22Rv1 (cell line): ENCODE data around the gene TEX44.

Experiments used
- H3K27ac ChIP-seq: fragments of 450-650 bp; 2 replicates; pipeline ENCODE4 v1.5.1; 2017
- CTCF ChIP-seq: fragments of 450-650 bp; IDR thresholded peaks from 2 replicates; pipeline ENCODE4 v1.5.1; 2017; ENCODE audit warnings: mild to moderate bottlenecking
- ZFX ChIP-seq: fragments of 450-650 bp; IDR thresholded peaks from 2 replicates; pipeline ENCODE4 v1.6.1; 2017; ENCODE audit warnings: antibody characterized with exemption, borderline replicate concordance

The TEX44 gene

GRCh38 chr2:231627384-231628120 lies 34.9 kb downstream of the TEX44 start:
- no peak overlapping the region for H3K27ac ChIP-seq
- TF ChIP-seq ZFX, result no peak

GRCh38 chr2:231632559-231633142 lies 40.0 kb downstream of the TEX44 start:
- TF ChIP-seq CTCF, result no peak
- TF ChIP-seq ZFX, result no peak
- no peak overlapping the region for H3K27ac ChIP-seq

GRCh38 chr2:231633241-231633976 lies 40.7 kb downstream of the TEX44 start:
- TF ChIP-seq ZFX, result no peak
- no peak for TF ChIP-seq CTCF
- no peak overlapping the region for H3K27ac ChIP-seq

GRCh38 chr2:231634412-231634811 lies 41.7 kb downstream of the TEX44 start:
- TF ChIP-seq CTCF, result no peak
- TF ChIP-seq ZFX, result no peak
- H3K27ac ChIP-seq, result no peak overlapping the region

GRCh38 chr2:231634951-231635875 lies 42.5 kb downstream of the TEX44 start:
- TF ChIP-seq ZFX, result no peak
- no peak for TF ChIP-seq CTCF
- H3K27ac ChIP-seq, result no peak overlapping the region

- TF ChIP-seq CTCF (no peak), ZFX (no peak)
- no peak overlapping the region for H3K27ac ChIP-seq
Observed at GRCh38 chr2:231640241-231640640, 47.6 kb downstream of the TEX44 start.

GRCh38 chr2:231640641-231641111 lies 48.0 kb downstream of the TEX44 start:
- no peak for TF ChIP-seq ZFX
- no peak for TF ChIP-seq CTCF
- H3K27ac ChIP-seq, result no peak overlapping the region
